ENCODE data around the gene MRPS27. TPM values are rescaled to one million over a fixed set of nuclear protein-coding genes. Genes with fewer than 3 reads are reported as not detected.

Gene MRPS27
- total and polyA plus RNA-seq, 9 of the 15 experiments (the other 6 are each of a cell fraction or from before 2014, with no cell fraction given), result 73.6 to 144 (median 106) TPM

DNA sequence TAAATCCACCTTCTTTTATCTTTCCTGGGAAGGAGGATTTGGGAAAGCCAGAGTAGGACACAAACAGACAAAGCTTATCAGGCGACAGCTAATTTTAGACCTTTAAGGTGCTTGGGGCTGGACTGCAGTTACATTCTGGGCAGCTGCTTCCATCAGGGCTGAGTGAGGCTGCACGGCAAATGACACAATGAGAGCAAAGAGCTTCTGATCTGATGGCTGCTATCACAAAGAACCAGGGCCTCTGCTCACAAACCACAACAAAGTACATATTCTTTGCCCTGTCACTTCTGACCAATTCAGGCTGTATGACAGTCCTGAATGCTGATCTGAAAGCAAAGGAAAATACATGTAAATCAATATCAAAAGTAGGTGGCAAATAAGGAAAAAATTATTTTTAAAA is 93.1 kb downstream of the MRPS27 start (continued):
- TF ChIP-seq ZNF224 (CRISPR knock-in tag; IDR thresholded peaks at IDR 0.05), result no peak
- TF ChIP-seq MAFG (tag; conservative IDR thresholded peaks at IDR 0.05), result no peak
- TF ChIP-seq ZSCAN29 (IDR thresholded peaks at IDR 0.05), result no peak
- no peak for TF ChIP-seq ETV6 (IDR thresholded peaks at IDR 0.05; ENCODE audit: borderline replicate concordance in 1 of 2, low read depth in 2 of 2, low read length in 1 of 2)
- TF ChIP-seq ETV6 (CRISPR knock-in tag; IDR thresholded peaks at IDR 0.05; ENCODE audit: borderline replicate concordance), result no peak
- TF ChIP-seq FOSL1 (tag; conservative IDR thresholded peaks at IDR 0.05), result peak; percentile 55
- no peak for TF ChIP-seq PHF20 (IDR thresholded peaks at IDR 0.05; ENCODE audit: partially characterized antibody)
- no peak for TF ChIP-seq TAF1 (IDR thresholded peaks at IDR 0.05; ENCODE audit: control insufficient read depth, extremely low read depth, insufficient read depth, low read length, severe bottlenecking)
- no peak for TF ChIP-seq PCBP1 (IDR thresholded peaks at IDR 0.05; ENCODE audit: low read depth, low read length, poor library complexity, severe bottlenecking)
- TF ChIP-seq KHSRP (IDR thresholded peaks at IDR 0.05), result no peak
- TF ChIP-seq DPF2 (IDR thresholded peaks at IDR 0.05), result peak; percentile 82
- TF ChIP-seq ZNF311 (CRISPR knock-in tag; IDR thresholded peaks at IDR 0.05), result no peak
- no peak for TF ChIP-seq MAFK (IDR thresholded peaks at IDR 0.05; ENCODE audit: low read length)
- TF ChIP-seq RNF2 (IDR thresholded peaks at IDR 0.05), result no peak
- TF ChIP-seq PHF8 (IDR thresholded peaks at IDR 0.05; ENCODE audit: borderline replicate concordance, low read length), result no peak
- 0 out of 2 replicates have a peak, but pooled peaks have one; percentile 54 for TF ChIP-seq RUNX1 (IDR thresholded peaks at IDR 0.05; ENCODE audit: low read depth)
- no peak; the same call in 1 of the 2 replicates for TF ChIP-seq ZNF766 (CRISPR knock-in tag; conservative IDR thresholded peaks at IDR 0.05)
- TF ChIP-seq, protein P1, sequence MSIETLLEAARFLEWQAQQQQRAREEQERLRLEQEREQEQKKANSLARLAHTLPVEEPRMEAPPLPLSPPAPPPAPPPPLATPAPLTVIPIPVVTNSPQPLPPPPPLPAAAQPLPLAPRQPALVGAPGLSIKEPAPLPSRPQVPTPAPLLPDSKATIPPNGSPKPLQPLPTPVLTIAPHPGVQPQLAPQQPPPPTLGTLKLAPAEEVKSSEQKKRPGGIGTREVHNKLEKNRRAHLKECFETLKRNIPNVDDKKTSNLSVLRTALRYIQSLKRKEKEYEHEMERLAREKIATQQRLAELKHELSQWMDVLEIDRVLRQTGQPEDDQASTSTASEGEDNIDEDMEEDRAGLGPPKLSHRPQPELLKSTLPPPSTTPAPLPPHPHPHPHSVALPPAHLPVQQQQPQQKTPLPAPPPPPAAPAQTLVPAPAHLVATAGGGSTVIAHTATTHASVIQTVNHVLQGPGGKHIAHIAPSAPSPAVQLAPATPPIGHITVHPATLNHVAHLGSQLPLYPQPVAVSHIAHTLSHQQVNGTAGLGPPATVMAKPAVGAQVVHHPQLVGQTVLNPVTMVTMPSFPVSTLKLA (conservative IDR thresholded peaks at IDR 0.05), result no peak
- TF ChIP-seq ZNF124 (CRISPR knock-in tag; IDR thresholded peaks at IDR 0.05), result no peak
- no peak for TF ChIP-seq ATF2 (CRISPR knock-in tag; IDR thresholded peaks at IDR 0.05)
- TF ChIP-seq CTBP1 (IDR thresholded peaks at IDR 0.05; ENCODE audit: borderline replicate concordance), result peak; percentile 70
- TF ChIP-seq, protein P2, sequence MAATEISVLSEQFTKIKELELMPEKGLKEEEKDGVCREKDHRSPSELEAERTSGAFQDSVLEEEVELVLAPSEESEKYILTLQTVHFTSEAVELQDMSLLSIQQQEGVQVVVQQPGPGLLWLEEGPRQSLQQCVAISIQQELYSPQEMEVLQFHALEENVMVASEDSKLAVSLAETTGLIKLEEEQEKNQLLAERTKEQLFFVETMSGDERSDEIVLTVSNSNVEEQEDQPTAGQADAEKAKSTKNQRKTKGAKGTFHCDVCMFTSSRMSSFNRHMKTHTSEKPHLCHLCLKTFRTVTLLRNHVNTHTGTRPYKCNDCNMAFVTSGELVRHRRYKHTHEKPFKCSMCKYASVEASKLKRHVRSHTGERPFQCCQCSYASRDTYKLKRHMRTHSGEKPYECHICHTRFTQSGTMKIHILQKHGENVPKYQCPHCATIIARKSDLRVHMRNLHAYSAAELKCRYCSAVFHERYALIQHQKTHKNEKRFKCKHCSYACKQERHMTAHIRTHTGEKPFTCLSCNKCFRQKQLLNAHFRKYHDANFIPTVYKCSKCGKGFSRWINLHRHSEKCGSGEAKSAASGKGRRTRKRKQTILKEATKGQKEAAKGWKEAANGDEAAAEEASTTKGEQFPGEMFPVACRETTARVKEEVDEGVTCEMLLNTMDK (IDR thresholded peaks at IDR 0.05; ENCODE audit: borderline replicate concordance, insufficient read depth, low read depth, low read length, poor library complexity, severe bottlenecking), result no peak
- TF ChIP-seq PYGO2 (tag; IDR thresholded peaks at IDR 0.05), result no peak
- TF ChIP-seq ZBTB2 (IDR thresholded peaks at IDR 0.05), result no peak
- no peak for TF ChIP-seq ASH1L (IDR thresholded peaks at IDR 0.05; ENCODE audit: borderline replicate concordance, low read depth, partially characterized antibody)
